HG03469 (cell line): ENCODE data around the gene TMEM255A.
"Not testable (repeated sequence)": the region's sequence is repeated elsewhere in the genome, so short reads cannot be mapped to it uniquely, and the experiment has no call there.

Source experiments
- ATAC-seq: cut with Tn5 transposase; IDR thresholded peaks from one replicate; pipeline ENCODE4 v1.9.1; 2021; ENCODE audit warnings: mild to moderate bottlenecking, moderate library complexity, moderate number of reproducible peaks; ENCODE audit not compliant: unreplicated experiment

The TMEM255A gene

DNA sequence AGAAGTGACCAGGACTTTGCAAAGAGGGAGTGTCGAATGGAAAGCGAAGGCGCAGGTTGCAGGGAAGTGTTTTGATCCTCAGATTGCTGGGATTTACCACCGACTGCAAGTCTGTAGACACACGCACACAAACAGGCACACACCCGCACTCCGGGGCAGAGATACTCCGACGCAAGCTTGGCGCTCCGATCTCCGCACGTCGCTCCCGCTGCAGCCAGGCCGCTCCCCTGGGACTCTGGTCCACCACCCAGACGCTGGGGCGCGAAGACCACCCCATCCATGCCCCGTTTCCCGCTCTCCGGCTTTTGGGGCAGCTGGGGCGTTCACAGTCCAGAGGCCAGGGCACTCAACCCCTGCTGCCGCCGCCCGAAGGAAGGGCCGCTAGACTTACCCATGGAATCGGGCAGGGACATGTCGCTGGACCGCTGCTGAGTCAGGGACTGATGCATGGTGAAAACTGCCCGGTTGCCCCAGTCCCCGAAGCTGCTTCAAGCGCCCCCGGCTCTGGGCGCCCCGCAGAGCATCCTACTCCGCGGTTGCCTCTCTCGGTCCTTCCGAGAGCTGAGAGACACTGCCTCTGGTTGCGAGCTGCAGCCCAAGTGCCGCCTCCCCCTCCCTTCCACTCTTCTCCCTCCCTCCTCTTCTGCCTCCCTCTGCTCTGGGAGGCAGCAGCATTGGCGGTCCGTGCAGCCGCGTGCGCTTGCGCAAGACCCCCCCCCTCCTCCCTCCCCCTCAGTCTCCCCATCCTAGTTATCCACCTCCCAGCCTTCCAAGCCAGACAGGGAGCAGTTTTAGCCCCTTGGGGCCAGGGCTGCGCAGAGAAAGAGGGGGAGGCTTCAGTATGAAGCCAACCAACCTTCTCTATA, at the start of gene TMEM255A:
TMEM255A (minus strand) TSS at position 601 of the 866 bp plus-strand sequence; CDS start at position 449, 152 bp downstream.
- no peak for ATAC-seq

GRCh38 chrX:120358737-120359456, 47.6 kb upstream of the TMEM255A start:
- no peak for ATAC-seq

DNA sequence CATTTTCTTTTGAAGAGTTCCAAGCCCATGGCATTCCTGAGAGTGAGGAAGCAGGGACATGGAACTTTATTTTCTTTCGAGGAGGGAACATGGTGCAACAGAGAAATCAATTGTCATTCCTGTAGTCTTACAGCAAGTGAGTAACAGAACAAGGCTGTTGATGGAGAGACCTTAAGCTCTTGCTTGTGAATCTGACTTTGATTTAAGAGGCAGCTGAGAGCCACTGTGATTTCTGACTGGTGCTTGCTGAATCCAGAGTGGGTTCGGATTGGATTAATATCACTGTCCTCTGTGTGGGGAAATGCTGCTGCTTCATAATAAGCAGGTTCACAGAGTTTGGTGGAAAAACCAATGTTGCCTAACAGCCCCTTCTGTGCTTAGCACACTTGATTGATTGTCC, 45.9 kb upstream of the TMEM255A start:
- ATAC-seq = no peak

- no peak for ATAC-seq
Observed at GRCh38 chrX:120356084-120356483, 44.8 kb upstream of the TMEM255A start.

DNA sequence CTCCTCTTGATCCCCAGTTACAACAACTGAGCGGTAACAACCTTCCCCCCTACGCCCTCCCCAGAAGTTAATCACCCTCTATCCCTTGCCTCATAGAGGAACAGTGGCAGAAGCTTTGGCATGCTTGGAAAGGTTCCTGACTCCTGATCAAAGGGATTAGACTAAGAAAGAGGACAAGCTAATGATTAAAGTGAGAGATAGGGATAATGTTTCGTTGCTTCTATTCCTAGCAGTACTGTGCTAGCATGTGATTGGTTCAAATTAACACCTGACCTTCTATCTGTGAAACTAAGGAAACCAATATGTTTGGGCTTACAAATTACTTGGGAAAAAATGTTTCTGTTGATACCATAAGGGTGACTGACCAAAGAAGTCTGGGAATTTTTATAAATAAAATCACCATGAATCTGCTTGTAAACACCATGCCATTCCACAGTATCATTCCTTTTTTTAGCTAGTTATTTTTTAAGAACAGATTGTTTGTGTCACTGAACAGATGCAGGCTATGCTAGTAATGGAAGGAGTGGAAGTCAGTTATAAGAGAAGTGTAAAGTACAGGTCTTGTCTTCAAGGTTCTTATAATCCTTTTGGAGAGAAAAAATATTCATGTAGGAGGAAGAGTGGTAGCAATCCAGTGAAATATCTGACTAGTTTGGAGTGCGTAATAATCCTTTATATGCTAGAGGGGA, 39.3 kb upstream of the TMEM255A start:
- ATAC-seq = no peak

GRCh38 chrX:120344566-120344965, 33.3 kb upstream of the TMEM255A start:
- ATAC-seq = not testable (repeated sequence)

GRCh38 chrX:120336899-120337298, 25.6 kb upstream of the TMEM255A start:
- ATAC-seq = no peak

- ATAC-seq = no peak
Observed at GRCh38 chrX:120335289-120335688, 24.0 kb upstream of the TMEM255A start.

DNA sequence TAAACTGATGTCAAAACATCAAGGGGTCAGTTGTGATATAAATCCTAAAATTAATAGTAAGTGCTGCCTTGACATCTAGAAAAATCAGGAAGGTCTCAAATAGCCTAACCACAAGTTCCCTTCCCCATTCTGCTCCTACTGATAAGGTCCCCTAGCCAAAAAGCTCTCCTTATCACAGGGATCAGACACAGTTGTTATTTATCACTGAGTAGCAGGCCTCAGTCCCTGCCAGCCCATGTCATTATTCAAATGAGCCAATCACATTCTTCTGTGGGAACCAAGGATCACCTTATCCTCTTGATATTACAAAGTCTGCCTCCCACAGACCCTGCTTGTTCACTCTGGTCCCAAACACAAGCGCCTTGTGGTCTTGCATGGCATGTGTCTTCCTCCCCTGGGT, 23.3 kb upstream of the TMEM255A start:
- no peak for ATAC-seq

- ATAC-seq = no peak
Observed at GRCh38 chrX:120334151-120334550, 22.9 kb upstream of the TMEM255A start.

DNA sequence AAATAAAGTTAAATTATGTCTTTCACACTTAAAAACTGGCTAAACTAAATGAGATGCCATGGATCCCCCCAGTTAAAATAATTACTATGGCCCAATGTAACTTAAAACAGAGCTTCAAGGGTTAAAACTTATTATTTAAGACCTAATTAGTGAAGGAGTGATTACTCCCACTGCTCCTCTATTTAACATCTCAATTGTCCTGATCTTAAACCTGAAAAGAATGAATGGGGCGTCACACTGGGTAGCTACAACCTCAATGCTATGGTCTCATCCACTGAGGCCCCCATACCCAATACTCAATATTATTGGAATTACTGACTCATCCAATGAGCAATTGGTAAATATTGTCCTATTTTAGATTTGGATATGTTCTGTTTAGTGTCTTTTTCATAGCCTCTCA, 21.1 kb upstream of the TMEM255A start:
- ATAC-seq = no peak

- no peak for ATAC-seq
Observed at GRCh38 chrX:120331116-120331515, 19.9 kb upstream of the TMEM255A start.

GRCh38 chrX:120321520-120322281, 10.4 kb upstream of the TMEM255A start:
- ATAC-seq = no peak

DNA sequence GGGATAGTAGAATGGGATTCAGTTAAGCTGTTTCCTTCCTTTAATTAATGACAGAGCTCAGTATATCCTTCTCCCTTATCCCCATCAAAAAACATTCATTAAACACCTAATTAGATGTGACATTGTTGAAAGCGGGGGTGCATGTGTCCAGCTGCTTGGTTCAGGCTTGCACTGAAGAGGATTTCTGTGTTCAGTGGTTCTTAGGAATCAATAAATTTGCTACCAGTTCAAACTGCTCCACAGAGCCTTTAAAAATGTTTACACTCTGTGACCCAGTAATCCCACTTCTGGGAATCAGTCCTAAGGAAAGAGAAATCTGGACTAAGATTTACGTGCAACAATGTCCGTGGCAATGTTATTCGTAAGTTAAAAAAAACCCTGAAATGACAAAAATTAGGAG, 7.2 kb upstream of the TMEM255A start:
- ATAC-seq = no peak

- no peak for ATAC-seq
Observed at GRCh38 chrX:120316587-120317283, 5.5 kb upstream of the TMEM255A start.

DNA sequence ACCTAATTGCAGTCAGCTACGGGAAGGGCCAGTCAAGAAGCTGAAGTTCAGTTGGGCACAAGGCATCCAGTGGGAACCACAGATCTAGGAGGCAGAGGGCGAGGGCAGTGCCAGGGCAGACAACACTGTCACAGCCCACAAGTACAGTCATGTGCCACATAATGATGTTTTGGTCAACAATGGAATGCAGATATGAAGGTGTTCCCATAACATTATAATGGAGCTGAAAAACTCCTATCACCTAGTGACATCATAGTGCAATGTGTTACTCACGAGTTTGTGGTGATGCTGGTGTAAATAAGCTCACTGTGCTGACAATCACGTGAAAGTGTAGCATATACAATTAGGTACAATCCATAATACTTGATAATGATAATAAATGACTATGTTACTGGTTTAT, 4.5 kb upstream of the TMEM255A start:
- ATAC-seq = no peak

GRCh38 chrX:120311727-120312063, 434 bp upstream of the TMEM255A start:
- ATAC-seq = no peak

DNA sequence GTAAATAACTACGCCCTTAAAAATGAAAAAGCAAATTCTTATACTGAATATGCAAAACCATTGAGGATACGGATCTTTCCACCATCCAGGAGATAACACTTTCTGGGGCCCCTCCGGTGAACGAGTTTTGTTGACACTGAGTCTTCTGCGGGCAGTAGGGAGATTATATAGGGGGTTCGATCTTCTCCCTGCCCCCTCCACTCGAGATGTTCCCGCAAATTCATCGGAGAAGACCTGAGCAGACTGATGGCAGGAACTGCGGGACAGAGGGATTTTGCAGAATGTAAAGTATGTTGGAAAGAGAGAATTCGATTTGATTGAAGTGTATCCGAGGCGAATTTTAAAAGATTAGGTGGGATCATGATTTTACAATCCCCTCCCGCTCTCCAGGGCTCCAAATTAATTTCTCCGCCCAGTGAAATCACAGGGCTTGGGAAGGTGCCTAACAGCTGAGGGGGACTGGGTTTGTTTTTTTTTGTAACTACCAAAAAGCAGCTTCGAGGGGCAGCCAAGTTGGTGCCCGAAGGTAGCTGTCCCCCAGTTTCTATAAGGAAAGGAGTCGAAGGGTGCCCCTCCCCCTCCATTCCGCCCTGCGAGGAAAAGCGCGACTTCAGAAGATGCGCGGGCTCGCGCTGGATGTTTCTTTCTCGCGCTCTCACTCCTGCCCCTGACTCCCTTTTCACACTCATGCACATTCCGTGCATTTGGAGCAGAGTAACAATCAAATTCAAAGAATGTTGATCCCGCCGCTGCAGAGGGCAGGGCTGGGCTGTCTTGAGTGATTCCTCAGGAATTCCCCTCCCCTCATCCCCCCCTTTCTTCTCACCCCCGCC, 1.2 kb downstream of the TMEM255A start:
- ATAC-seq = no peak
